ENCODE data around the gene EHBP1L1.

GRCh38 chr11:65619281-65619928 lies 43.6 kb downstream of the EHBP1L1 start:
- TF ChIP-seq, protein P1, sequence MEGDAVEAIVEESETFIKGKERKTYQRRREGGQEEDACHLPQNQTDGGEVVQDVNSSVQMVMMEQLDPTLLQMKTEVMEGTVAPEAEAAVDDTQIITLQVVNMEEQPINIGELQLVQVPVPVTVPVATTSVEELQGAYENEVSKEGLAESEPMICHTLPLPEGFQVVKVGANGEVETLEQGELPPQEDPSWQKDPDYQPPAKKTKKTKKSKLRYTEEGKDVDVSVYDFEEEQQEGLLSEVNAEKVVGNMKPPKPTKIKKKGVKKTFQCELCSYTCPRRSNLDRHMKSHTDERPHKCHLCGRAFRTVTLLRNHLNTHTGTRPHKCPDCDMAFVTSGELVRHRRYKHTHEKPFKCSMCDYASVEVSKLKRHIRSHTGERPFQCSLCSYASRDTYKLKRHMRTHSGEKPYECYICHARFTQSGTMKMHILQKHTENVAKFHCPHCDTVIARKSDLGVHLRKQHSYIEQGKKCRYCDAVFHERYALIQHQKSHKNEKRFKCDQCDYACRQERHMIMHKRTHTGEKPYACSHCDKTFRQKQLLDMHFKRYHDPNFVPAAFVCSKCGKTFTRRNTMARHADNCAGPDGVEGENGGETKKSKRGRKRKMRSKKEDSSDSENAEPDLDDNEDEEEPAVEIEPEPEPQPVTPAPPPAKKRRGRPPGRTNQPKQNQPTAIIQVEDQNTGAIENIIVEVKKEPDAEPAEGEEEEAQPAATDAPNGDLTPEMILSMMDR (conservative IDR thresholded peaks at IDR 0.05; ENCODE audit: low read length), result no peak
- no peak for TF ChIP-seq EZH2phosphoT487 (IDR thresholded peaks at IDR 0.05; ENCODE audit: borderline replicate concordance, low read depth, low read length)

All from OCI-LY7 (cell line).